HG03378 (cell line): Measurements from ENCODE around the gene ERMARD.
A peak's percentile ranks its signal among the peaks of the same experiment; 100 is the strongest.

Experiments
- ATAC-seq: cut with Tn5 transposase; IDR thresholded peaks from one replicate; pipeline ENCODE4 v1.9.1; 2021; ENCODE audit warnings: mild to moderate bottlenecking, moderate library complexity; ENCODE audit not compliant: unreplicated experiment

Gene ERMARD

GRCh38 chr6:169751242-169752073, at the start of gene ERMARD, which contains the start of gene DYNLT2:
Gene ERMARD, plus strand, starts transcription at chr6:169751622. Its CDS starts 36 bp downstream, at chr6:169751658.
Gene DYNLT2, minus strand, starts transcription at chr6:169751572. Its CDS starts 114 bp downstream, at chr6:169751458.
- ATAC-seq = peak; percentile 87

GRCh38 chr6:169701954-169702839, 49.2 kb upstream of the ERMARD start, which contains the start of the genes C6orf120 and WDR27:
Gene C6orf120, plus strand, starts transcription at chr6:169702126. Its CDS starts 334 bp downstream, at chr6:169702460.
Gene WDR27, minus strand, starts transcription at chr6:169702029. Its CDS starts 13,024 bp downstream, at chr6:169689005.
- ATAC-seq = peak; percentile 87

- peak; percentile 9 for ATAC-seq
Observed at GRCh38 chr6:169702840-169703246, 48.6 kb upstream of the ERMARD start.

- ATAC-seq = no peak
Observed at GRCh38 chr6:169707772-169708171, 43.6 kb upstream of the ERMARD start.

- ATAC-seq = no peak
Observed at GRCh38 chr6:169709293-169709692, 42.1 kb upstream of the ERMARD start.

- ATAC-seq = no peak
Observed at GRCh38 chr6:169710009-169710408, 41.4 kb upstream of the ERMARD start.

GRCh38 chr6:169714178-169714577, 37.2 kb upstream of the ERMARD start:
- no peak for ATAC-seq

GRCh38 chr6:169714595-169714994, 36.8 kb upstream of the ERMARD start:
- no peak for ATAC-seq

GRCh38 chr6:169719117-169719516, 32.3 kb upstream of the ERMARD start:
- no peak for ATAC-seq

GRCh38 chr6:169720207-169720855, 31.1 kb upstream of the ERMARD start:
- ATAC-seq = no peak

GRCh38 chr6:169722362-169723199, 28.8 kb upstream of the ERMARD start:
- ATAC-seq = no peak

- no peak for ATAC-seq
Observed at GRCh38 chr6:169723200-169723909, 28.1 kb upstream of the ERMARD start.

- no peak for ATAC-seq
Observed at GRCh38 chr6:169723991-169724493, 27.4 kb upstream of the ERMARD start.

GRCh38 chr6:169724494-169725124, 26.8 kb upstream of the ERMARD start, which contains the start of gene PHF10:
Gene PHF10, minus strand, starts transcription at chr6:169724500. Its CDS starts 569 bp downstream, at chr6:169723931.
- ATAC-seq = no peak

- ATAC-seq = no peak
Observed at GRCh38 chr6:169725125-169726048, 26.0 kb upstream of the ERMARD start.

GRCh38 chr6:169726049-169726400, 25.4 kb upstream of the ERMARD start:
- no peak for ATAC-seq

GRCh38 chr6:169726963-169727362, 24.5 kb upstream of the ERMARD start:
- no peak for ATAC-seq

- no peak for ATAC-seq
Observed at GRCh38 chr6:169729961-169730360, 21.5 kb upstream of the ERMARD start.
